Ovary (tissue), 9 donors: ENCODE measurements around the gene FAM9C. TPM values are rescaled to one million over a fixed set of nuclear protein-coding genes. Genes with fewer than 3 reads are reported as not detected.
"Not testable (repeated sequence)": the region's sequence is repeated elsewhere in the genome, so short reads cannot be mapped to it uniquely, and the experiment has no call there.

Experiments
- DNase-seq, 5 donors: peaks; one replicate each; pipeline ENCODE4 v3.0.0-alpha.2; 2019 to 2020
- H3K27ac ChIP-seq, 2 donors: fragments of 200-600 bp; one replicate each; pipeline versions ENCODE4 v1.5.1 to v1.8.0; 2019 to 2022
- H3K27me3 ChIP-seq: fragments of 200-600 bp; one replicate; pipeline ENCODE4 v1.8.0; 2022
- H3K36me3 ChIP-seq: fragments of 200-600 bp; sonication (generic); one replicate; pipeline ENCODE4 v1.5.1; 2019
- H3K4me1 ChIP-seq: one replicate; pipeline ENCODE4 v1.8.1; 2013; ENCODE audit warnings: mild to moderate bottlenecking, moderate library complexity; ENCODE audit not compliant: insufficient read depth
- H3K4me3 ChIP-seq: fragments of 200-600 bp; sonication (generic); one replicate; pipeline ENCODE4 v1.5.1; 2017
- H3K9me3 ChIP-seq, 2 donors: fragments of 200-600 bp in 1 of 2; sonication (generic) in 1 of 2; one replicate each; pipeline versions ENCODE4 v1.5.1 to v1.8.1; 2013 to 2019; ENCODE audit warnings: mild to moderate bottlenecking in 1 of 2, moderate library complexity in 1 of 2
- CTCF ChIP-seq, 3 donors: fragments of 450-650 bp in 2 of 3; fragments of 200-600 bp in 1 of 3; IDR thresholded peaks; one replicate each; pipeline versions ENCODE4 v1.5.1 to v1.8.0; 2016 to 2022; ENCODE audit warnings: antibody characterized with exemption in 3 of 3, mild to moderate bottlenecking in 1 of 3
- EP300 ChIP-seq: sonication (generic); formaldehyde crosslinking; IDR thresholded peaks from one replicate; pipeline ENCODE4 v1.6.1; 2017; ENCODE audit warnings: antibody characterized with exemption
- POLR2A ChIP-seq: fragments of 450-650 bp; IDR thresholded peaks from one replicate; pipeline ENCODE4 v1.6.1; 2017; ENCODE audit warnings: antibody characterized with exemption, mild to moderate bottlenecking, moderate library complexity
- WGBS, 3 donors: extraction: QIAGEN DNeasy Blood & Tissue Kit in 1 of 3; methylation state at CpG; one replicate each; pipeline versions ENCODE4 v1.1.5 to v1.1.7; 2013 to 2017; 5-methylcytosine and 5-hydroxymethylcytosine counted together
- intact Hi-C, 4 donors: fragments of 100-400 bp; cut with DNase I; formaldehyde crosslinking; loops; one replicate each; pipeline versions ENCODE4 v1.11.0 to v1.15.1; 2022 to 2023
- polyA plus RNA-seq, 2 donors: library from polyadenylated mRNA; stranded (reverse); fragments of 200-250 nt in 1 of 2; fragments of 350-450 nt in 1 of 2; fragmentation: Illumina TruSeq in 1 of 2; extraction: RNeasy Lipid Tissue Mini Kit (QIAGEN cat#74804) in 1 of 2; gene quantifications; one replicate each; pipeline ENCODE4 v1.2.3, GENCODE V29; 2013 to 2014
- total RNA-seq, 7 donors: library from RNA; depleted of rRNA in 2 of 7; stranded (reverse); fragments of >200 nt in 2 of 7; fragmentation: NEBNext Ultra II Directional in 3 of 7; extraction: Animal tissue kit (Norgen Biotek cat#: 25700) in 3 of 7; gene quantifications; one replicate each; pipeline versions ENCODE4 v1.1.0 to v1.2.4, GENCODE V29; 2016 to 2023
- donor health status: DM: no; HTN: no; CAD: no; lungs with moderate emphysema.
- donor health status: DM: no; HTN: no; CAD: no.
- donor health status: Bipolar disorder and iron deficiency.
- donor health status: DM: yes; HTN: yes; CAD: no.
- donor health status: DM: no; HTN: no; CAD: no.
- donor health status: DM: yes; HTN: yes; CAD: no.

Gene FAM9C
- total and polyA plus RNA-seq, 9 donors = 0.10 to 1.6 (median 0.87) TPM; not detected in 4

- Histone ChIP-seq H3K4me3 (no peak overlapping the region), H3K36me3 (no peaks in the 10 kb centered on the region), H3K9me3 (no peaks in the 10 kb centered on the region), H3K27ac (no peak overlapping the region), H3K4me1 (peaks cover 2% of the 10 kb centered on the region), H3K27me3 (no peaks in the 10 kb centered on the region)
- 19 to 38% (median 27%) methylated on average over 2 of the region's 2 CpGs for WGBS, 3 donors
- DNase-seq = no peak
- intact Hi-C loops = no loop called here
- no peak for TF ChIP-seq POLR2A
These were observed 21.5 kb downstream of the FAM9C start for GRCh38 chrX:13022926-13023325.

GRCh38 chrX:13016731-13017130 is 27.7 kb downstream of the FAM9C start:
- H3K27ac ChIP-seq, H3K4me1 ChIP-seq, intact Hi-C loops, H3K36me3 ChIP-seq, H3K9me3 ChIP-seq, H3K27me3 ChIP-seq, H3K4me3 ChIP-seq, DNase-seq: not testable (repeated sequence)
- WGBS, 3 donors = 72 to 84% (median 77%) methylated on average over 6 of the region's 6 CpGs

GRCh38 chrX:13015536-13016236 is 28.7 kb downstream of the FAM9C start:
- no peak overlapping the region for H3K4me3 ChIP-seq
- no peak for DNase-seq
- TF ChIP-seq POLR2A (no peak), EP300 (no peak), CTCF (IDR thresholded peaks at IDR 0.05) (no peak)
- no peaks in the 10 kb centered on the region for H3K27me3 ChIP-seq
- no peaks in the 10 kb centered on the region for H3K9me3 ChIP-seq
- intact Hi-C loops = no loop called here
- H3K36me3 ChIP-seq = no peaks in the 10 kb centered on the region
- no peak overlapping the region for H3K27ac ChIP-seq
- WGBS, 3 donors = 44 to 63% (median 62%) methylated on average over 3 of the region's 3 CpGs
- peaks cover 3% of the 10 kb centered on the region for H3K4me1 ChIP-seq

GRCh38 chrX:13014111-13015096 is 30.0 kb downstream of the FAM9C start:
- intact Hi-C loops = no loop called here
- Histone ChIP-seq H3K27me3 (no peaks in the 10 kb centered on the region), H3K9me3 (no peaks in the 10 kb centered on the region), H3K4me1 (peaks cover 3% of the 10 kb centered on the region), H3K27ac (peak overlapping the region in 1 of 2 donors; percentile 71), H3K4me3 (no peak overlapping the region), H3K36me3 (no peaks in the 10 kb centered on the region)
- DNase-seq = no peak
- no peak for TF ChIP-seq POLR2A
- no peak for TF ChIP-seq CTCF (IDR thresholded peaks at IDR 0.05)
- no peak for TF ChIP-seq EP300
- 22 to 42% (median 30%) methylated on average over 7 of the region's 7 CpGs for WGBS, 3 donors

GRCh38 chrX:13013363-13014110 is 30.9 kb downstream of the FAM9C start:
- WGBS, 3 donors = 32 to 46% (median 39%) methylated on average over 8 of the region's 8 CpGs
- peak overlapping the region in 1 of 2 donors; percentile 71 for H3K27ac ChIP-seq

More at GRCh38 chrX:13013363-13014110, 30.9 kb downstream of the FAM9C start:
- Histone ChIP-seq H3K36me3 (no peaks in the 10 kb centered on the region), H3K4me3 (no peak overlapping the region), H3K27me3 (no peaks in the 10 kb centered on the region), H3K4me1 (peaks cover 3% of the 10 kb centered on the region), H3K9me3 (no peaks in the 10 kb centered on the region)
- no peak for TF ChIP-seq POLR2A
- intact Hi-C loops = no loop called here
- peak in 2 of 5 donors; percentile 37 to 50 for DNase-seq
